PC-3 (cell line): ENCODE results near the gene DENND2A.

ENCODE experiments used
- EZH2 ChIP-seq: fragments of 300-600 bp; sonication (generic); IDR thresholded peaks from one replicate; pipeline ENCODE4 v1.6.1; 2017; ENCODE audit warnings: antibody characterized with exemption, mild to moderate bottlenecking, low read length; ENCODE audit not compliant: unreplicated experiment
- EZH2phosphoT487 ChIP-seq: fragments of 300-600 bp; sonication (generic); IDR thresholded peaks from 2 replicates; pipeline ENCODE4 v1.6.1; 2018; ENCODE audit warnings: mild to moderate bottlenecking, antibody characterized with exemption, low read length, borderline replicate concordance
- TF ChIP-seq, protein P1 (sequence below): fragments of 300-600 bp; sonication (generic); conservative IDR thresholded peaks from 2 replicates; pipeline ENCODE4 v1.5.1; 2017; ENCODE audit warnings: antibody characterized with exemption, low read depth, mild to moderate bottlenecking, low read length

DNA sequence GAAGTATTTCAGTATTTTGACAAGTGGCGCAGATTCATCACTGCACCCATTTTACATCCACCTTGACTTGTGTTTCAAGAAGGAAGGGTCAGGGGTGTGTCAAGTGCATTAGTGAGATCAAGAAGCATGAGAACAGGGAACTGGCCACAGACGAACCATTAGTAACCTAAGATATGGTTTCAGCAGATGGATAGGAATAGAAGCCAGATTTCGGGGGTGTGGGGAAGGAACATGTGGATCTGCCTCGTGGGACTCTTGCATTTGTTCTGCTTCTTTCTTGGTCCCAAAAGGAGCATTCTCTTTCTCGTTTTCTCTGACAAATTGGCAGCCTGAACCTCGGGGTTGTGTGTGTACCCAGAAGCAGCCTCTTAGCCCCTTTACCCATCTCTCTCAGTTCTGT is 9.6 kb downstream of the DENND2A start:
- TF ChIP-seq, protein P1, sequence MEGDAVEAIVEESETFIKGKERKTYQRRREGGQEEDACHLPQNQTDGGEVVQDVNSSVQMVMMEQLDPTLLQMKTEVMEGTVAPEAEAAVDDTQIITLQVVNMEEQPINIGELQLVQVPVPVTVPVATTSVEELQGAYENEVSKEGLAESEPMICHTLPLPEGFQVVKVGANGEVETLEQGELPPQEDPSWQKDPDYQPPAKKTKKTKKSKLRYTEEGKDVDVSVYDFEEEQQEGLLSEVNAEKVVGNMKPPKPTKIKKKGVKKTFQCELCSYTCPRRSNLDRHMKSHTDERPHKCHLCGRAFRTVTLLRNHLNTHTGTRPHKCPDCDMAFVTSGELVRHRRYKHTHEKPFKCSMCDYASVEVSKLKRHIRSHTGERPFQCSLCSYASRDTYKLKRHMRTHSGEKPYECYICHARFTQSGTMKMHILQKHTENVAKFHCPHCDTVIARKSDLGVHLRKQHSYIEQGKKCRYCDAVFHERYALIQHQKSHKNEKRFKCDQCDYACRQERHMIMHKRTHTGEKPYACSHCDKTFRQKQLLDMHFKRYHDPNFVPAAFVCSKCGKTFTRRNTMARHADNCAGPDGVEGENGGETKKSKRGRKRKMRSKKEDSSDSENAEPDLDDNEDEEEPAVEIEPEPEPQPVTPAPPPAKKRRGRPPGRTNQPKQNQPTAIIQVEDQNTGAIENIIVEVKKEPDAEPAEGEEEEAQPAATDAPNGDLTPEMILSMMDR = no peak
- TF ChIP-seq EZH2 (no peak), EZH2phosphoT487 (no peak)
